Esophagus muscularis mucosa (tissue), 4 donors: Measurements from ENCODE around the gene SCFD2.

Source experiments
- EP300 ChIP-seq: sonication (generic); formaldehyde crosslinking; IDR thresholded peaks from one replicate; pipeline ENCODE4 v1.6.1; 2017; ENCODE audit warnings: antibody characterized with exemption
- POLR2A ChIP-seq: fragments of 450-650 bp; IDR thresholded peaks from one replicate; pipeline ENCODE4 v1.6.1; 2017; ENCODE audit warnings: antibody characterized with exemption, moderate library complexity, mild to moderate bottlenecking, low read depth
- POLR2AphosphoS5 ChIP-seq, 2 donors: sonication (generic); formaldehyde crosslinking; IDR thresholded peaks; one replicate each; pipeline ENCODE4 v1.6.1; 2017; ENCODE audit warnings: antibody characterized with exemption in 2 of 2
- TF ChIP-seq, protein P1 (sequence below), 3 experiments: fragments of 200-600 bp in 2 of 3; fragments of 450-650 bp in 1 of 3; sonication (generic) in 2 of 3; IDR thresholded peaks; one replicate each; pipeline ENCODE4 v1.5.1; 2017 to 2019; ENCODE audit warnings: antibody characterized with exemption in 3 of 3, mild to moderate bottlenecking in 2 of 3, moderate library complexity in 1 of 3

DNA sequence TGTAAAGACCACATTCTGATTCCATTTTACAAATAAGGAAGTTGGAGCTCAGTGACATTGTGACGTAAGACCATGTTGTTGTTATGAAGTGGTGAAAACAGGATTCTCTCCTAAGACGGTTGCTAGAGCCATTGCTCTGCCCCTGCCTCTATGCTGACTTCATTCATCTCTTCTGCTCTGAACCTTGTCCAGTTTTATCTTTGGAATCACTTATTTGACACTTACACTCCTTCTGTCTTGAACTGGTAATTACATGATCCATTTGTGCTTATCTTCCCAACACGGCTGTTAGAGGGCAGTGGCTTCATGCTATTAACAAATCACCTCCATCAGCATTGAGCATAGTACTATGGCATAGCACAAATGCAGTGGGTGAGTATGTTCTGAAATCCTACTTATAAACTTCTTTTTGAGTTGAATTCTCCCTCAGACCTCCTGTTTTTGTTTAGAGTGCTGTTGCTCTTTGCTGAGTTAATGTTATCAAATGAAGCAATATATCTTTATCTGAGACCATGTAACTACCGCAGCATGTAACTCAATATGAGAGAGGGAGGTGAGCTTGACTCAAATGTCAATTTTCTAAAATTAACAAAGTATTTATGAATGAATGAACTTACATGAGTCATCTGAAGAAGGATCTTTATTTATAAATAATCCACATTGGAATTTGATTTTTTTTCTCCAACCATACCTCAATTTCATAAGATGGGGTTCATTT lies 326.0 kb downstream of the SCFD2 start:
- TF ChIP-seq, protein P1, sequence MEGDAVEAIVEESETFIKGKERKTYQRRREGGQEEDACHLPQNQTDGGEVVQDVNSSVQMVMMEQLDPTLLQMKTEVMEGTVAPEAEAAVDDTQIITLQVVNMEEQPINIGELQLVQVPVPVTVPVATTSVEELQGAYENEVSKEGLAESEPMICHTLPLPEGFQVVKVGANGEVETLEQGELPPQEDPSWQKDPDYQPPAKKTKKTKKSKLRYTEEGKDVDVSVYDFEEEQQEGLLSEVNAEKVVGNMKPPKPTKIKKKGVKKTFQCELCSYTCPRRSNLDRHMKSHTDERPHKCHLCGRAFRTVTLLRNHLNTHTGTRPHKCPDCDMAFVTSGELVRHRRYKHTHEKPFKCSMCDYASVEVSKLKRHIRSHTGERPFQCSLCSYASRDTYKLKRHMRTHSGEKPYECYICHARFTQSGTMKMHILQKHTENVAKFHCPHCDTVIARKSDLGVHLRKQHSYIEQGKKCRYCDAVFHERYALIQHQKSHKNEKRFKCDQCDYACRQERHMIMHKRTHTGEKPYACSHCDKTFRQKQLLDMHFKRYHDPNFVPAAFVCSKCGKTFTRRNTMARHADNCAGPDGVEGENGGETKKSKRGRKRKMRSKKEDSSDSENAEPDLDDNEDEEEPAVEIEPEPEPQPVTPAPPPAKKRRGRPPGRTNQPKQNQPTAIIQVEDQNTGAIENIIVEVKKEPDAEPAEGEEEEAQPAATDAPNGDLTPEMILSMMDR (IDR thresholded peaks at IDR 0.05) = no peak
- TF ChIP-seq POLR2AphosphoS5 (IDR thresholded peaks at IDR 0.05) (no peak), EP300 (no peak), POLR2A (no peak)
